ENCODE measurements around the gene PRDM16.
A peak's percentile ranks its signal among the peaks of the same experiment; 100 is the strongest.

The PRDM16 gene

GRCh38 chr1:3055051-3055450 lies 14.0 kb upstream of the PRDM16 start:
- DNase-seq, result peak; percentile 19

GRCh38 chr1:3056641-3057040 lies 12.4 kb upstream of the PRDM16 start:
- peak; percentile 24 for DNase-seq

- DNase-seq, result peak; percentile 21
Measured at GRCh38 chr1:3058263-3059030, 10.6 kb upstream of the PRDM16 start.

DNA sequence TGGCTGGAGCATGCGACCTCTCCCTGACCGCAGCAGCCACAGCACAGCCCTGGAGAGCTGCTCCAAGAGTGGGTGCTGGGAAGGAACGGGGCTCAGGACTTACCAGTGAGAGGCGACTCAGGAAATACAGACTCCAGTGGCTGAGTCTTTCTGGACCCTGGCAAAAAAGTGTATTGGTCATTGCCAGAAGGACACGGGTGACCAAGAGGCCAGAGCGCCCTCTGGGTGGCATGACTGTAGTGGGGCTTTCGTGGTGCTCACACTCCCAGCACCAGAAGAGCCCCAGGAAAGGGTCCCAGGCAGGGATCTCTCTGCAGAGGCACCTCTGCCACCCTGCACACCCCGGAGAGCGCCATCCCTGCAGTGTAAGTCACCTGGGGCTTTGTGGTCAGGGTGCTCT lies 8.9 kb upstream of the PRDM16 start:
- DNase-seq, result peak; percentile 30

DNA sequence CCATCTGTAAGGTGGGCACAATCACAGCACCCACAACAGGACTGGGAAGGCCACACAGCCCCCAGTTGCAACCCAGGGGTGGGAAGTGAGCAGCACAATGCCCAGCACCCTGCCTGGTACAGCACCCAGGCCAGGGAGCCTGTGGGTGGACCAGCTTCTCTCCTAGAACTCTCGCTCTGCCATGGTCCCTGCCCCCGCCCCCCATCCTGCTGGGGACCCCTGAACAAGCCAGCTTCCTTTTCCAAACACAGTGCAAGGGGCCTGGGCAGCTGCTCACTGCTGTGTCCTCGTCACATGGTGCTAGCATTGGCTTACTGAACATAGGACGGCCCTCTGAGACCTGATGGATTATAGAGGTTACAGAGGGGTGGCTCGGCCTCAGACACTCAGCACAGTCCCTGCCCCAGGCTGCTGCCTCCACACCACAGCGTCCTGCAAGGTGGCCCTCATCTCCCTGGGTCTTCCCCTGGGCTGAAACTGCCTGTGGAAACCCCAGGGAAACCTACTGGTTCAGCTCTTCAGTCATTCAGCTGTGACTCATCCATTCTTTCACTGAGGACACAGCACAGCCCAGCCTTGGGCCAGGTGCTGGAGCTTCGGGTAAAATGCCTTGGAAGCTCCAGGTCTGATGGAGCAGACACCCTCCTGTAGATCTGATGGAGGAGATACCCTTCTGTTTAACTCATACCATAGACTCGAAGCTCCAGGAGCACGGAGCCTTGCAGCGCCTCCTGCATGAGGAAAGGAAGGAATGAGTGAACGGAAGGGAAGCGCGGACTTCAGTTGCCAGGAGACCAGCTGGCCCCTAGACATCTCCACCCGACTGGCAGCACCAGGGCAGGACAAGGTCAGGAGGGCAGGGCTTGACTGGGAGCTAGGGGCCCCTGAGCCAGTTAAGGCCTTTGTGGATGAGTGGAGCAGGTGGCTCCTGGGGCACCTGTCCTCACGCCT lies 8.1 kb upstream of the PRDM16 start:
- DNase-seq, result peak; percentile 56

- no peak for DNase-seq
Measured at GRCh38 chr1:3061566-3061965, 7.4 kb upstream of the PRDM16 start.

GRCh38 chr1:3061981-3062615 lies 6.9 kb upstream of the PRDM16 start:
- DNase-seq, result peak; percentile 54

- DNase-seq, result peak; percentile 38
Measured at GRCh38 chr1:3062616-3063378, 6.2 kb upstream of the PRDM16 start.

DNA sequence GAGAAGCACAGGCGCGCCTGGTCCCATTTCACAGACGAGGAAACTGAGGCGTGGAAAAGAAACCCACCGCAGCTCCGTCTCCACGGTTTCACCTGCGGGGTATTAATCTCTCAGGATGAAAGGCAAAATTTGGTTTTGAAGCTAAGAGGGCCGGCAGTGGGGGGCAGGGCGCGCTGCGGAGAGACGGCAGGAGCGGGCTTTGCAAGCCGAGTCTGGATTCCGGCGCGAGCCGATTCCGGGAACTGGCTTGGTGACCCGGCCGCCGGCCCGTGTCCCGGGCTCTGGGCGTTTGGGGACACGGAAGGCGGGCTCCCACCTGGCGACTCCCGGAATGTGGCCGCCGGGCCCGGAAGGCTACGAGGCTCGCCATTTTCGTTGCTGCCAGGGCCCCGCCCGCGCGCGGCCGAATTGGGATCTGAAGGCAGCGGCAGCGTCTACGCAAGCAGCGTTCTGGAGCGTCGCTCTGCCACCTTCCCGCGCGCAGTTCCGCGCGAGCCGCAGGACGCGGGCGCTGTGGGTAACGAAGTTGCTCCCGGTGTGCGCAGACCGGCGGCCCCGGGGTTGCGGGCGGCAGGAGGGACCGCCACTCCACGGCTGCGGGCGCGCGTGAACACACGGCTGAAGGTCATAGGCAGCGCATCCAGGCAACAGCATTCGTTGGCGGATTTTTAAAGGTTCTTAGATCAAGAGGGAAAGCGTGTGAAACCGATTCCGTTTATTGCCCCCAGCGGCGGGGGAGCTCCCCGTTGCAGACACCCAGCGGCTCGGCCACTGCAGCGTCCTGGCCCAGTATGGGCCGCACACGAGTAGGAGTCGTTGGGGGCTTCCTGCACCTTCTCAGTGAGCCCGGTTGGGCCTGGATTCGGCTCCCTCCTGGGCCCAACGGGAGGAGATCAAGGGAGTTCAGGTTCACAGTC lies 5.4 kb upstream of the PRDM16 start:
- DNase-seq, result peak; percentile 42

GRCh38 chr1:3064296-3064850 lies 4.6 kb upstream of the PRDM16 start:
- peak; percentile 38 for DNase-seq

- DNase-seq, result peak; percentile 28
Measured at GRCh38 chr1:3064901-3065300, 4.1 kb upstream of the PRDM16 start.

DNA sequence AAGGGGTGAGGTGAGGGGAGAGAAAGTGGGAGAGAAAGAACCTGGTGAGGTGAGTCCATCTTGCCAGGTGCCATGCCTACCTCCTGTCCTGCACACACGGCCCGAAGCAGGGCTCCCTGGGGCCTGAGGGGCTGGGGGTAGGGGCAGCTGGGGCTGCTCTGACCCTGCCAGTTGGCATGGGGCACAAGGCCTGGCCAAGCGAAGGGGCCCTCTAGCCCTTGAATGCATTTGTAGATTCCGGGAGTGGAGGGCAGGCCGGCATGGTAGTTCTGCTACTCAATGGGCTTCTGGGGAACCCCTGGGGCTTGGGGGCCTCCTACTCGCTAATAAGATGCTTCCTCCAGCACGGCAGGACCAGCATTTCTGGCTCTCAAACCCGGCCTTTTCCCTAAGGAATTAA lies 3.6 kb upstream of the PRDM16 start:
- peak; percentile 36 for DNase-seq

DNA sequence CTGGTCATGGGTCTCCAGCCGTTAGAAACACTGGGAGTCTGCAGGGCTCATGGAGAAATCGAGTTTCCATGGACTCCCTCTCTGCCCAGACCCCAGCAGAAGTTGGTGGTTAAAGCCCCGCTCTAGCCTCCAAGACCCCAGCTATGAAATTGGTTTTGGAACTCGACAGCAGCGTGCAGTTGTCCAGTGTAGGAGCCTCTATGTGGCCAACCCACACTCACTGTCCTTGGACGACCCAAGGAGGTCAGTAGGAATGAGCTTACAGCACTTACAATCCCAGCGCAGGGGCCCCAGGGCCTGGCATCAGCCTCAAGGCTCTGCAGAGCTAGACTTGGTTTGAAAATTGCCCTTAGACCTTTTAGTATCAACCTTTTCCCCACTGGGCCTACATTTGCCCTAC lies 3.2 kb upstream of the PRDM16 start:
- DNase-seq, result peak; percentile 19

GRCh38 chr1:3066250-3066711 lies 2.7 kb upstream of the PRDM16 start:
- peak; percentile 45 for DNase-seq

- DNase-seq, result peak; percentile 38
Measured at GRCh38 chr1:3066826-3067225, 2.2 kb upstream of the PRDM16 start.

GRCh38 chr1:3067301-3067670 lies 1.7 kb upstream of the PRDM16 start:
- DNase-seq, result no peak

GRCh38 chr1:3067671-3068563 lies 1.1 kb upstream of the PRDM16 start:
- no peak for DNase-seq

- DNase-seq, result no peak
Measured at GRCh38 chr1:3069491-3070308, 697 bp downstream of the PRDM16 start.

- DNase-seq, result no peak
Measured at GRCh38 chr1:3070309-3070643, 1.3 kb downstream of the PRDM16 start.

Data from activated effector memory CD4-positive, alpha-beta T cell treated with anti-CD3 and anti-CD28 coated beads, Interleukin-2, amount 50 U/mL, for 16 hours (primary cell).